Stimulated activated CD8-positive, alpha-beta memory T cell treated with anti-CD3 and anti-CD28 coated beads, Interleukin-15, amount 100 ng/mL, for 48 hours (primary cell): ENCODE data around the gene PIP4K2A.
A peak's percentile ranks its signal among the peaks of the same experiment; 100 is the strongest.
"Not testable (repeated sequence)": the region's sequence is repeated elsewhere in the genome, so short reads cannot be mapped to it uniquely, and the experiment has no call there.

Experiments used
- DNase-seq, 2 donors: peaks; one replicate each; pipeline ENCODE4 v3.0.0-alpha.2; 2020; ENCODE audit warnings: low read depth in 2 of 2

PIP4K2A gene

DNA sequence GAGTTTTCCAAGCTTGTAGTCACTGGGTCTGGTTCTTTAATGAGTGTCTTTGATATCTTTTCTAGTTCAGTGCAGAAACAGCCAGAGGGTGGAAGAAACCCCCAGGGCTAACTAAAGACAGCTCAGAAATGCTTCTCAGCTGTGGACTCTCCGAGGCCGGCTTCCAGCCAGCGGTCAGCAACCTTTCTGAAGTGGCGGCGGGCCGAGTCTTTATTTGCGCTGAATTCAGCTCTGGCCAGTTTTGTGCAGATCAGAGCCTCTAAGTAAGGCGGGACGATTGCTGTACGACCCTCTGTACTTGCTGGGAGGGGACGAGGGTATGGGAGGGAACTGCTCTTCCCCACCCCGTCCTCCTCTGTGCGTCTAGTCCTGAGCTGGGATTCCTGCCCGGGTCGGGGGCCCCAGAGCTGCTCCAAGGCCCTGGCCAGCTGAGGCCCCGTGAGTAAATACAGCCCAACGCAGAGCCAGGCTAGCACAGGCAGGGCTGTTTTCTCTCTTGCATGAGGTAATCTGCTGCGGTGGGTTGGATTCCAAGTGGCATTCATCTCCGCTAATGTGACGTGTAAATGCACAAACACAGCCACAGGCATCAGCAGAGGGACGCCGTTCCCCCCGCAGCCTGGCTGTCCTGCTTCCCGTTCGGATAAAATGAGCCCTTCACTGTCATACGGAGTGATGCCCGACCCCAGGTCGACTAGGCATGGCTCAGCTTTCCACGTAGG, 159.8 kb downstream of the PIP4K2A start:
- no peak for DNase-seq

- no peak for DNase-seq
These were observed 160.9 kb downstream of the PIP4K2A start for GRCh38 chr10:22553452-22553995.

GRCh38 chr10:22552888-22553378, 161.4 kb downstream of the PIP4K2A start:
- no peak for DNase-seq

DNA sequence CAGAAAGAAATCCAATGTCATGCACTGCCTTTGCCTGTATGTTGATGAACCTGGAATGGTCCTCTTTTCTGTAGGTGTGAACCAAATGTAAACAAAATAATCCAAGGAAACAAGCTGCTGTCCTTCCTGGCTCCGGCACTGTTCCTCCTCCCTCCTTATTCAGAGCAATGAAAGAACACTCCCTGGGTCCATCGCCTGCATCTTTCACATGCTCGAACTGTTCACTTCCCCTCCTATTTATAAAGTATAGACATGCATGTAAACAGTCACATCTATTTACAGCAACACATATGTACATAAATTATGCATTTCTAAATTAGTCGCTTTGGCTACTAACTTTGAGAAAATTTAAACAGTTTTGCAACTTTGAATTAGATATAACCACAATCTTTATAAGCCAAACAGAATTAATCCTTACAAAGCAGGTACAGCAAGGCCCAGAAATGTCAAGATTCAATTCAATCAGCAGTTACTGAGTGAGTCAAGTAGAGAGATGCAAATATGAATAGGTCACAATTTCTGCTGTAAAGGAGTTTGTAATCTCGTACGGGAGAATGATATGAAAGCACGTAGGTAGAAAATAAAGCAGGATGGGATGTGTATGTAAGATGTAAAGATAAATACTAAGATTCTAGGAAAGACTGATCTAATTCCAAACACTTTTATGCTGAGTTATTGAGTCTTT, 162.6 kb downstream of the PIP4K2A start:
- DNase-seq = no peak

GRCh38 chr10:22550732-22551131, 163.6 kb downstream of the PIP4K2A start:
- DNase-seq = peak in 1 of 2 donors; percentile 25

DNA sequence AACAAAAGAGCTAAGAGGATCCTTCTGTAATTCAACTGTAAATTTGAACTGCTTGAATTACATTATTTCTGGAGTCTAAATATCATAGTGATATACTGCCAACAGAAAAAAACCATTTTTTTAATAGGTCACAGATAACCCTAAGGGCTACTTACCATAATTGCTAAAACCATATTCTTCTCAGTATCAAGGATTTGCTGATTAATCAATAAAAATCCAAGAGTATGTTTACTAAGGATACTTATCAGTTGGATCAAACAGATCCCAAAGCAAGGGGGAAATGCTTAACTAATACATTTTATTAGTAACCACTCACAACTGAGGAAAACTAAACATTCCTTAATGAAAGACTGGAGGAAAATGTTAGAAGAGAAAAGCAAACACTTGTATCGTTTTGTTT, 166.0 kb downstream of the PIP4K2A start:
- no peak for DNase-seq

- no peak for DNase-seq
These were observed 168.7 kb downstream of the PIP4K2A start for GRCh38 chr10:22545643-22546042.

DNA sequence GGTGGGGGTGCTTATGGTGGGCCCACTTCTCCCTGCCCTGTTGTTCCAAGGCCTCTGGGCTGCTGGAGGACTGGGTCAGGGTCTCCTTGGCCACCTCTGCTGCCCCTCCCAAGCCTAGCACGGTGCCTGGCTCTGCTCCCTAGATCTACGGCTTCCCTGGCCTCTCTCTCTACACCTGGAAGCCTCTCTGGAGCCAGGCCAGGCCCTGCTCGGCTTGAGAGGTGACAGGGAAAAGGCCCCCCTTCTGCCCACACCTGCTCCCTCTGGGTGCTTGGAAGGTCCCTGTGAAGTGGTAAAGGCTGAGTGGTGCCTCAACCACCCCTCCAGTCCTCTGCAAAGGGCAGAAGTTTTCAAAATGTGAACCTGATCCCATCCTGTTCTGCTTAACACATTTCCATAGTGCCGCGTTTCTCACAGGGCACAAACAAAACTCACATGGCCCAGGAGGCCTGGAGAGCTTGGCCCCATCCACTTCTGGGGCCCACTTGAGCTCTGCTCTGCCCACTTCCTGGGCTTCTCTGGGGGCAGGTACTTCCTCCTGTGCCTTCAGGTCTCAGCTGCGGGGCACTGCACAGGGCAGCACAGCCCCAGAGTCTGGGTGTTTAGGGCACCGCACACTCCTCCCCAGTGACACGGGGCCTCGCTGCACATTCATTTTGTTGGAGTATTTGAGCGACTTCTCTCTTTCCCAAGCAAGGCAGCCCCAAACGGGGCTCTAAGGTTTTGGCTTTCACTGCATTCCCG, 169.9 kb downstream of the PIP4K2A start:
- no peak for DNase-seq

- no peak for DNase-seq
These were observed 171.6 kb downstream of the PIP4K2A start for GRCh38 chr10:22542773-22543172.

GRCh38 chr10:22541900-22542299, 172.5 kb downstream of the PIP4K2A start:
- no peak for DNase-seq

- no peak for DNase-seq
These were observed 174.6 kb downstream of the PIP4K2A start for GRCh38 chr10:22539579-22540298.

DNA sequence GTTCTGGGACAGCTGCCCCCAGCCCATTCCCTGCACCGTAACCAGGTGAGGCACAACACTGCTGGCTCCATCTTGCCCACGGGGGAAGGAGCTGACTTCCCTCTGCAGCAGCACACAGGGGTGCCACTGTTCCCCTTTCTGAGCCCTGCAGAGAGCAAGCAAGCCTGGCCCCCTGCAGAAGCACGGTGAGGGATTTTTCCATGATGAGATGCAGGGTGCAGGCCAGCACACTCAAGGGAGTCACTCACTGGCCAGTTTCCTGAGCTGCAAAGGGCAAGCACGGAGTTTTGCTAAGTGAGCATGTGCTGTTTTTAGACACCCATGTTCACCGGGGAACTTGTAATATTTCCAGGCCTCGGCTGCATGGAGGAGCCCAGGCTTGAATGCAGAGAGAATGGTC, 176.6 kb downstream of the PIP4K2A start:
- DNase-seq = no peak

GRCh38 chr10:22536620-22537019, 177.8 kb downstream of the PIP4K2A start:
- DNase-seq = no peak

- DNase-seq = no peak
These were observed 179.4 kb downstream of the PIP4K2A start for GRCh38 chr10:22534849-22535604.

DNA sequence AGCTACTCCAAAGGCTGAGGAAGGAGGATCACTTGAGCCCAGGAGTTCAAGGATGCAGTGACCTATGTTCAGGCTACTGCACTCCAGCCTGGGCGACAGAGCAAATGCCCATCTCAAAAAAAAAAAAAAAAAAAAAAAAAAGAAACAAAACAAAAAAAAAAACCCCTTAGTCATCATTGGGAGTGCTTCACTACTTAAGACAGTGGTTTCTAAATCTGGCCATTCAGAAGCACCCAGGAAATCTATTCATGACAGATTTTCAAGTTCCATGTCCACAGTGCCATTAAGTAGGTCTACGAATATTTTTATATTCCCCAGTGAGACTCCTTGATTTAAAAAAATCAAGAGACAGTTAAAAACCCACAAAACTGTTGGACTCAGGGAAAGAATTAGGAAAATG, 182.9 kb downstream of the PIP4K2A start:
- no peak for DNase-seq

GRCh38 chr10:22531008-22531407, 183.4 kb downstream of the PIP4K2A start:
- DNase-seq = no peak

GRCh38 chr10:22527520-22527919, 186.9 kb downstream of the PIP4K2A start:
- no peak for DNase-seq

GRCh38 chr10:22524333-22524732, 190.0 kb downstream of the PIP4K2A start:
- DNase-seq = not testable (repeated sequence)

DNA sequence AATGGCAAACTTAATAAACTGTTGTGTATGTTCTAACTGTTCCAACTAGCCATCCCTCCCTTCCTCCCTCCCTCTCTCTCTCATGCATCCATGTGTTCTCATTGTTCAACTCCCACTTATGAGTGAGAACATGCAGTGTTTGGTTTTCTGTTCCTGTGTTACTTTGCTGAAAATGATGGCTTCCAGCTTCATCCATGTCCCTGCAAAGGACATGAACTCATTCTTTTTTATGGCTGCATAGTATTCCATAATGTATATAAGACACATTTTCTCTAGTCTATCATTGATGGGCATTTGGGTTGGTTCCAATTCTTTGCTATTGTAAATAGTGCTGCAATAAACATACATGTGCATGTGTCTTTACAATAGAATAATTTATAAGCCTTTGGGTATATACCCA, 193.7 kb downstream of the PIP4K2A start:
- DNase-seq = not testable (repeated sequence)

- no peak for DNase-seq
These were observed 196.1 kb downstream of the PIP4K2A start for GRCh38 chr10:22518167-22518724.

DNA sequence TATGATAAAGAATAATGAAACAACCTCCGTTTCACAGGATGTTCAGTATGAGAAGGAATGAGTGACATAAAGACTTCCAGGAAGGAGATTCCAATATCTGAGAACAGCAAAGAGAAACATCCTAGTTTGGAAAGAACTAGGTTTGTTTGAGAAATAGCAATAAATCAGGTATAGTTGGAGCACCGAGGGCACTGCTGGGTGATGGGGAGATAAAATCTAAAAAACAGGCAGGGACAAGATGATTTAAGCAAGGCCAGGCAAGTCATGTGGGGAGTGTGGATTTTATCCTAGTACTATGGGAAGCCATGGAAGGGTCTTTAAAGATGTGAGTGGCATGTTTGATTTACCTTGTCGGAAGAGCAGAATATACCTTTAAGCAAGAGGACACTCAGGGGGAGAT, 199.4 kb downstream of the PIP4K2A start:
- no peak for DNase-seq
